Posterior cingulate gyrus (tissue), 11 donors: Measurements from ENCODE around the gene DOC2B.

Experiments
- DNase-seq, 10 donors: peaks; one replicate each; pipeline versions ENCODE4 v3.0.0 to v3.0.0-alpha.2; 2020 to 2021; ENCODE audit warnings: mixed read lengths in 3 of 10
- intact Hi-C: fragments of 100-400 bp; cut with DNase I; formaldehyde crosslinking; loops from one replicate; pipeline ENCODE4 v1.15.1; 2023

DOC2B gene

GRCh38 chr17:193841-194806 lies 12.7 kb upstream of the DOC2B start:
- intact Hi-C loops: no loop called here
- peak in 3 of 10 donors; percentile 61 to 81 (median 75) for DNase-seq

- DNase-seq: peak in 3 of 10 donors; percentile 48 to 62 (median 48)
- intact Hi-C loops: no loop called here
Observed at GRCh38 chr17:193426-193810, 12.0 kb upstream of the DOC2B start.

- intact Hi-C loops: no loop called here
- peak in 3 of 10 donors; percentile 43 to 57 (median 57) for DNase-seq
Observed at GRCh38 chr17:192666-193425, 11.4 kb upstream of the DOC2B start.

- intact Hi-C loops: no loop called here
- DNase-seq: peak in 3 of 10 donors; percentile 10 to 39 (median 31)
Observed at GRCh38 chr17:189444-189843, 8.0 kb upstream of the DOC2B start.

GRCh38 chr17:187130-187529 lies 5.7 kb upstream of the DOC2B start:
- intact Hi-C loops: no loop called here
- DNase-seq: peak in 3 of 10 donors; percentile 9 to 39 (median 22)

GRCh38 chr17:185445-186138 lies 4.1 kb upstream of the DOC2B start:
- peak in 3 of 10 donors; percentile 3 to 38 (median 13) for DNase-seq
- intact Hi-C loops: no loop called here

- peak in 2 of 10 donors; percentile 43 to 78 for DNase-seq
- intact Hi-C loops: no loop called here
Observed at GRCh38 chr17:183021-183420, 1.6 kb upstream of the DOC2B start.

- DNase-seq: no peak
- intact Hi-C loops: no loop called here
Observed at GRCh38 chr17:182050-182751, 751 bp upstream of the DOC2B start.

GRCh38 chr17:180381-181244 lies 837 bp downstream of the DOC2B start:
- no peak for DNase-seq
- intact Hi-C loops: no loop called here

- intact Hi-C loops: no loop called here
- DNase-seq: peak in 1 of 10 donors; percentile 83
Observed at GRCh38 chr17:179781-180380, 1.6 kb downstream of the DOC2B start.

GRCh38 chr17:179066-179432 lies 2.4 kb downstream of the DOC2B start:
- DNase-seq: peak in 1 of 10 donors; percentile 52
- intact Hi-C loops: no loop called here

GRCh38 chr17:178292-179065 lies 3.0 kb downstream of the DOC2B start:
- peak in 2 of 10 donors; percentile 24 to 54 for DNase-seq

GRCh38 chr17:177762-178161 lies 3.7 kb downstream of the DOC2B start:
- intact Hi-C loops: no loop called here

More at GRCh38 chr17:178292-179065, 3.0 kb downstream of the DOC2B start:
- intact Hi-C loops: no loop called here

GRCh38 chr17:177155-177554 lies 4.3 kb downstream of the DOC2B start:
- intact Hi-C loops: no loop called here
- peak in 2 of 10 donors; percentile 9 to 41 for DNase-seq

More at GRCh38 chr17:177762-178161, 3.7 kb downstream of the DOC2B start:
- DNase-seq: peak in 2 of 10 donors; percentile 55 to 58

GRCh38 chr17:173166-173911 lies 8.1 kb downstream of the DOC2B start:
- intact Hi-C loops: no loop called here
- DNase-seq: peak in 1 of 10 donors; percentile 2

- intact Hi-C loops: no loop called here
- no peak for DNase-seq
Observed at GRCh38 chr17:172401-172800, 9.0 kb downstream of the DOC2B start.

GRCh38 chr17:171871-172270 lies 9.6 kb downstream of the DOC2B start:
- intact Hi-C loops: no loop called here
- peak in 1 of 10 donors; percentile 34 for DNase-seq
